IMR-90 (cell line): ENCODE data around the gene PFDN6. TPM values are rescaled to one million over a fixed set of nuclear protein-coding genes. Genes with fewer than 3 reads are reported as not detected.
"Not testable (repeated sequence)": the region's sequence is repeated elsewhere in the genome, so short reads cannot be mapped to it uniquely, and the experiment has no call there.

Experiments used
- ATAC-seq: fragments of 200-7000 bp; cut with Tn5 transposase; 2 replicates; pipeline ENCODE4 v1.9.1; 2020; ENCODE audit warnings: low read depth, mild to moderate bottlenecking, moderate library complexity
- BruUV-seq: library from RNA; stranded (reverse); fragments of 400-500 nt; replicated peaks from 2 replicates; lab custom pipeline; 2021; lab: Mats Ljungman, UMichigan
- CTCF ChIA-PET: fragments of 300-600 bp; formaldehyde crosslinking; extraction: SDS; loops from one replicate; lab custom pipeline; 2021; ENCODE audit warnings: antibody characterized with exemption; lab: Yijun Ruan, JAX
- POLR2A ChIA-PET: fragments of 300-600 bp; sonication (Branson Sonifier 250); formaldehyde crosslinking; loops from one replicate; lab custom pipeline; 2022; ENCODE audit warnings: antibody characterized with exemption; ENCODE audit not compliant: unreplicated experiment; lab: Charles Lee
- DNase-seq: peaks from one replicate; pipeline ENCODE4 v3.0.0; 2013
- H2AFZ ChIP-seq: replicated peaks from 2 replicates; pipeline ENCODE3; 2013; ENCODE audit warnings: low read length, mild to moderate bottlenecking; ENCODE audit not compliant: poor library complexity
- H2AK5ac ChIP-seq: 2 replicates; pipeline ENCODE4 v1.6.1; 2013; ENCODE audit warnings: low read depth, low read length, inconsistent platforms
- H2AK9ac ChIP-seq: replicated peaks from 2 replicates; pipeline ENCODE3; 2013; ENCODE audit warnings: mild to moderate bottlenecking, low read depth, low read length, moderate library complexity; ENCODE audit not compliant: poor library complexity
- H2BK120ac ChIP-seq: 2 replicates; pipeline ENCODE4 v1.6.1; 2013; ENCODE audit warnings: low read depth, low read length, inconsistent platforms
- H2BK15ac ChIP-seq: 3 replicates; pipeline ENCODE4 v1.6.1; 2013; ENCODE audit warnings: low read depth, low read length, inconsistent platforms
- H2BK20ac ChIP-seq: 2 replicates; pipeline ENCODE4 v1.6.1; 2013; ENCODE audit warnings: low read depth, mild to moderate bottlenecking, inconsistent platforms, low read length, moderate library complexity
- H2BK5ac ChIP-seq: 2 replicates; pipeline ENCODE4 v1.6.1; 2013; ENCODE audit warnings: mild to moderate bottlenecking, low read depth, low read length, inconsistent platforms; ENCODE audit not compliant: poor library complexity, severe bottlenecking
- H3K14ac ChIP-seq: replicated peaks from 2 replicates; pipeline ENCODE4 v1.6.1; 2013; ENCODE audit warnings: low read depth, low read length, inconsistent platforms
- H3K18ac ChIP-seq: 2 replicates; pipeline ENCODE4 v1.6.1; 2013; ENCODE audit warnings: low read depth, low read length, control low read depth
- H3K23ac ChIP-seq: 2 replicates; pipeline ENCODE4 v1.6.1; 2013; ENCODE audit warnings: low read depth, low read length, inconsistent platforms
- H3K27ac ChIP-seq: 2 replicates; pipeline ENCODE4 v1.5.1; 2013; ENCODE audit warnings: mild to moderate bottlenecking, control low read depth, low read length; ENCODE audit not compliant: insufficient read depth
- H3K27me3 ChIP-seq: 2 replicates; pipeline ENCODE4 v1.6.1; 2013; ENCODE audit warnings: low read length; ENCODE audit not compliant: control insufficient read depth, insufficient read depth
- H3K36me3 ChIP-seq: 2 replicates; pipeline ENCODE4 v1.6.1; 2013; ENCODE audit warnings: low read length, mixed read lengths; ENCODE audit not compliant: control insufficient read depth, insufficient read depth
- H3K4ac ChIP-seq: 2 replicates; pipeline ENCODE4 v1.6.1; 2013; ENCODE audit warnings: low read depth, low read length, inconsistent platforms
- H3K4me1 ChIP-seq: 2 replicates; pipeline ENCODE4 v1.6.1; 2013; ENCODE audit warnings: low read length, mixed read lengths; ENCODE audit not compliant: control insufficient read depth, insufficient read depth
- H3K4me2 ChIP-seq: 2 replicates; pipeline ENCODE4 v1.6.1; 2013; ENCODE audit warnings: low read depth, mild to moderate bottlenecking, control low read depth, low read length, moderate library complexity
- H3K4me3 ChIP-seq: 2 replicates; pipeline ENCODE4 v1.5.1; 2013; ENCODE audit warnings: low read depth, mild to moderate bottlenecking, control low read depth, low read length, moderate library complexity; ENCODE audit not compliant: insufficient read depth
- H3K56ac ChIP-seq: 2 replicates; pipeline ENCODE4 v1.6.1; 2013; ENCODE audit warnings: low read length, inconsistent platforms; ENCODE audit not compliant: insufficient read depth; ENCODE audit errors: extremely low read depth
- H3K79me1 ChIP-seq, 2 experiments: 2 replicates each; pipeline ENCODE4 v1.6.1; 2013; ENCODE audit warnings: low read length in 2 of 2, inconsistent platforms in 1 of 2, low read depth in 1 of 2
- H3K9ac ChIP-seq: 2 replicates; pipeline ENCODE4 v1.6.1; 2013; ENCODE audit warnings: low read depth, low read length, control low read depth
- H3K9me1 ChIP-seq: 2 replicates; pipeline ENCODE4 v1.6.1; 2013; ENCODE audit warnings: low read length, inconsistent platforms; ENCODE audit not compliant: insufficient read depth
- H3K9me3 ChIP-seq: 2 replicates; pipeline ENCODE4 v1.6.1; 2013; ENCODE audit warnings: low read length; ENCODE audit not compliant: control insufficient read depth, insufficient read depth
- H4K20me1 ChIP-seq: 2 replicates; pipeline ENCODE4 v1.6.1; 2013; ENCODE audit warnings: low read length, inconsistent platforms; ENCODE audit not compliant: insufficient read depth
- H4K5ac ChIP-seq: 2 replicates; pipeline ENCODE4 v1.6.1; 2013; ENCODE audit warnings: mild to moderate bottlenecking, low read depth, low read length, control low read depth
- H4K8ac ChIP-seq, 2 experiments: 2 replicates each; pipeline ENCODE4 v1.6.1; 2013; ENCODE audit warnings: low read depth in 2 of 2, low read length in 2 of 2, control low read depth in 1 of 2, inconsistent platforms in 1 of 2
- H4K91ac ChIP-seq: 2 replicates; pipeline ENCODE4 v1.6.1; 2013; ENCODE audit warnings: low read depth, low read length, inconsistent platforms; ENCODE audit not compliant: insufficient read depth
- BHLHE40 ChIP-seq: fragments of 150-350 bp; IDR thresholded peaks from 2 replicates; pipeline ENCODE4 v1.6.1; 2016; ENCODE audit warnings: mild to moderate bottlenecking, low read depth, low read length
- FOS ChIP-seq: fragments of 150-350 bp; IDR thresholded peaks from 2 replicates; pipeline ENCODE4 v1.6.1; 2016; ENCODE audit warnings: low read depth, low read length
- MXI1 ChIP-seq: IDR thresholded peaks from 2 replicates; pipeline ENCODE4 v1.6.1; 2012; ENCODE audit warnings: low read depth, mild to moderate bottlenecking, low read length, moderate library complexity, borderline replicate concordance
- NFE2L2 ChIP-seq: fragments of 150-350 bp; IDR thresholded peaks from 2 replicates; pipeline ENCODE4 v1.6.1; 2016; ENCODE audit warnings: low read depth, mild to moderate bottlenecking, low read length
- USF2 ChIP-seq: fragments of 150-350 bp; IDR thresholded peaks from 2 replicates; pipeline ENCODE4 v1.6.1; 2017; ENCODE audit warnings: mild to moderate bottlenecking, antibody characterized with exemption, low read length, low read depth
- WGBS, 2 experiments: methylation state at CpG; one replicate each; pipeline versions ENCODE4 v1.1.5 to v1.1.7; 2013; ENCODE audit warnings: missing lambda C conversion rate in 2 of 2; ENCODE audit not compliant: insufficient read length in 1 of 2; ENCODE audit errors: extremely low coverage in 2 of 2; 5-methylcytosine and 5-hydroxymethylcytosine counted together
- dilution Hi-C: fragments of 300-500 bp; cut with HindIII; formaldehyde crosslinking; loops from one replicate; pipeline ENCODE4 v1.14.3; 2018; ENCODE audit warnings: low sequenced_read_pairs; ENCODE audit not compliant: unreplicated experiment
- in situ Hi-C: fragments of 300-500 bp; cut with MboI; formaldehyde crosslinking; loops from 3 replicates; pipeline ENCODE4 v1.14.3; 2019; ENCODE audit warnings: low sequenced_read_pairs, inconsistent platforms, mixed read lengths
- intact Hi-C: fragments of 100-400 bp; cut with micrococcal nuclease; formaldehyde crosslinking; loops from 2 replicates; pipeline ENCODE4 v1.10.0; 2022
- polyA plus RNA-seq, 3 experiments: library from polyadenylated mRNA; depleted of rRNA; stranded (reverse); fragments of >200 nt; gene quantifications; 2 replicates each; pipeline ENCODE4 v1.2.3, GENCODE V29; 2012; ENCODE audit warnings: low replicate concordance in 1 of 3
- total RNA-seq: library from RNA; depleted of rRNA; stranded (reverse); fragments of >200 nt; gene quantifications from 2 replicates; pipeline ENCODE4 v1.2.3, GENCODE V29; 2012

PFDN6 gene
- total and polyA plus RNA-seq, 2 of the 4 experiments (the other 2 are of a cell fraction), result 24.4 to 92.1 TPM

- Histone ChIP-seq H3K23ac (no peak overlapping the region), H3K14ac (no peak overlapping the region), H4K8ac (no peak overlapping the region), H3K27ac (no peak overlapping the region), H3K9me3 (no peaks in the 10 kb centered on the region), H3K27me3 (no peaks in the 10 kb centered on the region), H2BK120ac (no peak overlapping the region), H2AK9ac (no peak overlapping the region), H2AFZ (no peak overlapping the region), H4K20me1 (peaks cover 44% of the 10 kb centered on the region), H4K91ac (no peak overlapping the region), H3K36me3 (peaks cover 58% of the 10 kb centered on the region), H2BK15ac (no peak overlapping the region), H3K79me1 (peaks cover 13 to 32% of the 10 kb centered on the region in 2 experiments; a peak in 3 of 4 replicates), H3K9me1 (no peaks in the 10 kb centered on the region), H3K4me2 (no peak overlapping the region), H2BK5ac (no peak overlapping the region), H3K4me1 (peaks cover 6% of the 10 kb centered on the region), H2AK5ac (no peak overlapping the region), H4K5ac (no peak overlapping the region), H3K9ac (no peak overlapping the region), H3K4ac (no peak overlapping the region), H3K4me3 (no peak overlapping the region), H2BK20ac (no peak overlapping the region), H3K18ac (no peak overlapping the region), H3K56ac (no peak overlapping the region)
- dilution Hi-C loops (no loop called here), in situ Hi-C loops (no loop called here), intact Hi-C loops (no loop called here)
- TF ChIP-seq NFE2L2 (no peak), FOS (no peak), BHLHE40 (no peak), MXI1 (no peak), USF2 (no peak)
- DNase-seq, result no peak
- CTCF ChIA-PET, result interaction anchor here (0.6 kb wide), 1 partner anchor 75 kb away, joined by 5 read pairs; no protein-coding TSS in a partner anchor
- ATAC-seq, result no peak
- WGBS, 2 experiments, result 96% methylated on average over 4 of the region's 6 CpGs; no CpG with 5 or more reads in 1 of the 2 experiments
- POLR2A ChIA-PET, result interaction anchor here (0.6 kb wide), 1 partner anchor 9 kb away, joined by 3 read pairs; the partner anchor contains the start of genes RPS18 and VPS52
- no TSS peak for BruUV-seq
These were observed 8.9 kb upstream of the PFDN6 start for GRCh38 chr6:33280539-33280938.

- H3K23ac ChIP-seq, POLR2A ChIA-PET, H3K27me3 ChIP-seq, H3K9me1 ChIP-seq, H2AK5ac ChIP-seq, in situ Hi-C loops, H2BK15ac ChIP-seq, H4K8ac ChIP-seq, H4K20me1 ChIP-seq, H3K4me3 ChIP-seq, H2BK5ac ChIP-seq, H3K4me2 ChIP-seq, H2AFZ ChIP-seq, H3K9me3 ChIP-seq, CTCF ChIA-PET, H2BK20ac ChIP-seq, H2AK9ac ChIP-seq, H3K56ac ChIP-seq, H3K18ac ChIP-seq, H3K4me1 ChIP-seq, ATAC-seq, H3K14ac ChIP-seq, H3K4ac ChIP-seq, H3K9ac ChIP-seq, dilution Hi-C loops, BruUV-seq, H4K5ac ChIP-seq, intact Hi-C loops, H4K91ac ChIP-seq, DNase-seq, H2BK120ac ChIP-seq, H3K27ac ChIP-seq: not testable (repeated sequence)
- peaks cover 30 to 50% of the 10 kb centered on the region in 2 experiments; a peak in 3 of 4 replicates for H3K79me1 ChIP-seq
- H3K36me3 ChIP-seq, result peaks cover 48% of the 10 kb centered on the region
- no CpG with 5 or more reads among the region's 4 CpGs for WGBS, 2 experiments
These were observed 4.2 kb upstream of the PFDN6 start for GRCh38 chr6:33285214-33285613.
